Transverse colon (tissue), 4 donors: ENCODE measurements around the gene MEIS3. TPM values are rescaled to one million over a fixed set of nuclear protein-coding genes. Genes with fewer than 3 reads are reported as not detected.

Source experiments
- DNase-seq: peaks from one replicate; pipeline ENCODE4 v3.0.0-alpha.2; 2019
- H3K27ac ChIP-seq, 4 donors: fragments of 200-600 bp; sonication (generic); 2 replicates each; pipeline ENCODE4 v1.5.1; 2016 to 2018; ENCODE audit warnings: inconsistent platforms in 4 of 4
- H3K27me3 ChIP-seq: fragments of 200-600 bp; sonication (generic); 2 replicates; pipeline ENCODE4 v1.5.1; 2017; ENCODE audit warnings: inconsistent platforms
- H3K36me3 ChIP-seq, 4 donors: fragments of 200-600 bp; sonication (generic); 2 replicates each; pipeline ENCODE4 v1.5.1; 2017 to 2019; ENCODE audit warnings: inconsistent platforms in 4 of 4
- H3K4me1 ChIP-seq, 4 donors: fragments of 200-600 bp; sonication (generic); 2 replicates each; pipeline ENCODE4 v1.5.1; 2017 to 2020; ENCODE audit warnings: inconsistent platforms in 4 of 4
- H3K4me3 ChIP-seq, 4 donors: fragments of 200-600 bp; sonication (generic); 1 replicate in 1 of 4; 2 replicates in 3 of 4; pipeline versions ENCODE4 v1.5.1 to v1.6.1; 2017 to 2019; ENCODE audit warnings: inconsistent platforms in 4 of 4
- H3K9me3 ChIP-seq, 2 donors: fragments of 200-600 bp; sonication (generic); 2 replicates each; pipeline ENCODE4 v1.5.1; 2017 to 2019; ENCODE audit warnings: inconsistent platforms in 2 of 2
- CTCF ChIP-seq, 5 experiments: fragments of 200-600 bp in 3 of 5; fragments of 450-650 bp in 2 of 5; sonication (generic) in 3 of 5; IDR thresholded peaks; 1 replicate in 2 of 5; 2 replicates in 3 of 5; pipeline ENCODE4 v1.5.1; 2016 to 2017; ENCODE audit warnings: antibody characterized with exemption in 5 of 5, inconsistent platforms in 3 of 5, mild to moderate bottlenecking in 2 of 5, moderate library complexity in 1 of 5
- EP300 ChIP-seq: sonication (generic); formaldehyde crosslinking; IDR thresholded peaks from one replicate; pipeline ENCODE4 v1.6.1; 2017; ENCODE audit warnings: antibody characterized with exemption, low read depth
- POLR2A ChIP-seq: fragments of 450-650 bp; IDR thresholded peaks from one replicate; pipeline ENCODE4 v1.6.1; 2016; ENCODE audit warnings: antibody characterized with exemption, mild to moderate bottlenecking, moderate library complexity
- POLR2AphosphoS5 ChIP-seq, 3 donors: sonication (generic); formaldehyde crosslinking; IDR thresholded peaks; one replicate each; pipeline ENCODE4 v1.6.1; 2016; ENCODE audit warnings: antibody characterized with exemption in 3 of 3
- WGBS, 2 donors: methylation state at CpG; one replicate each; pipeline ENCODE4 v1.1.5; 2018; ENCODE audit warnings: low coverage in 1 of 2; 5-methylcytosine and 5-hydroxymethylcytosine counted together
- in situ Hi-C, 4 donors: fragments of 200-750 bp; cut with MboI; loops; one replicate each; pipeline versions ENCODE4 v1.15.0 to v1.15.1; 2017; ENCODE audit warnings: low sequenced_read_pairs in 3 of 4, low pct_ligation_motif_present in 1 of 4, low pct_unique_long_range_greater_than_20kb in 1 of 4
- intact Hi-C: fragments of 100-400 bp; cut with DNase I; formaldehyde crosslinking; loops from one replicate; pipeline ENCODE4 v1.15.1; 2023; ENCODE audit warnings: low total_unique reads
- total RNA-seq, 4 donors: library from RNA; depleted of rRNA; stranded (reverse); fragments of >200 nt; gene quantifications; one replicate each; pipeline ENCODE4 v1.1.0, GENCODE V29; 2016

Gene MEIS3
- total RNA-seq, 4 donors from 2014 or later, result 2.3 to 56.5 (median 7.1) TPM; not detected in 1

DNA sequence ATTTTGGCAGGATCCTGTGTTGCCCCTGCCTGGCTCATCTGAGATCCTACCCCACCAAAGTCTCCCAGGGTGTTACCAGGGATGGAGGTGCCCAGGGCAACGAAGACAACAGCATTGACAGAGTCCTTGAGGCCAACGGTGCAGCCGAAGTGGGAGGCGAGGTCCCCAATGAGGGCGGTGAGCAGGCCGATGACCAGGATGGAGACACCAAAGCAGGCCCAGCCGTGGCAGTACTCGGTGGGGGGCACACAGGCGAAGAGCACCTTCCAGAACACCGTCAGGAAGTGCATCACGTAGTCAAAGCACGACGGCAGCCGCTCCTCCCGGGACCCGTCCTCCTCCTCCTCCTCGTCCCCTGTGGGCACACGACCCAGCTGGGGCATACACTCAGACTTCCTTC, 12.8 kb upstream of the MEIS3 start:
- no peaks in the 10 kb centered on the region for H3K36me3 ChIP-seq
- intact Hi-C loops (no loop called here), in situ Hi-C loops (loop anchor here in 2 of 4 donors (10.0 kb wide), 2 partner anchors 83 to 273 kb away; partner anchors contain the start of gene NAPA (in 1 of the 2))
- no peak for DNase-seq
- H3K4me3 ChIP-seq, result no peak overlapping the region
- peaks cover 74% of the 10 kb centered on the region for H3K27me3 ChIP-seq
- 81% methylated on average over 18 of the region's 18 CpGs; no CpG with 5 or more reads in 1 of the 2 donors for WGBS, 2 donors
- H3K27ac ChIP-seq, result no peak overlapping the region
- H3K9me3 ChIP-seq, result no peaks in the 10 kb centered on the region
- H3K4me1 ChIP-seq, result peaks cover 6 to 33% (median 27%) of the 10 kb centered on the region in 4 donors
- TF ChIP-seq POLR2A (no peak), POLR2AphosphoS5 (IDR thresholded peaks at IDR 0.05) (no peak), EP300 (no peak), CTCF (IDR thresholded peaks at IDR 0.05) (no peak)

- Histone ChIP-seq H3K36me3 (no peaks in the 10 kb centered on the region), H3K4me1 (peaks cover 6 to 33% (median 27%) of the 10 kb centered on the region in 4 donors), H3K27me3 (peaks cover 78% of the 10 kb centered on the region), H3K4me3 (peak overlapping the region in 1 of 4 donors; percentile 35), H3K9me3 (no peaks in the 10 kb centered on the region), H3K27ac (no peak overlapping the region)
- TF ChIP-seq POLR2AphosphoS5 (IDR thresholded peaks at IDR 0.05) (no peak), CTCF (IDR thresholded peaks at IDR 0.05) (peak; percentile 2 to 60 (median 34)), EP300 (no peak)
- in situ Hi-C loops, result loop anchor here in 2 of 4 donors (10.0 kb wide), 2 partner anchors 85 to 275 kb away; partner anchors contain the start of gene NAPA (in 1 of the 2)
- DNase-seq, result peak; percentile 64
- intact Hi-C loops, result no loop called here
- WGBS, 2 donors, result 0 to 9% methylated on average over 1 to 50 of the region's 69 CpGs
These were observed 10.9 kb upstream of the MEIS3 start for GRCh38 chr19:47430041-47430802.

DNA sequence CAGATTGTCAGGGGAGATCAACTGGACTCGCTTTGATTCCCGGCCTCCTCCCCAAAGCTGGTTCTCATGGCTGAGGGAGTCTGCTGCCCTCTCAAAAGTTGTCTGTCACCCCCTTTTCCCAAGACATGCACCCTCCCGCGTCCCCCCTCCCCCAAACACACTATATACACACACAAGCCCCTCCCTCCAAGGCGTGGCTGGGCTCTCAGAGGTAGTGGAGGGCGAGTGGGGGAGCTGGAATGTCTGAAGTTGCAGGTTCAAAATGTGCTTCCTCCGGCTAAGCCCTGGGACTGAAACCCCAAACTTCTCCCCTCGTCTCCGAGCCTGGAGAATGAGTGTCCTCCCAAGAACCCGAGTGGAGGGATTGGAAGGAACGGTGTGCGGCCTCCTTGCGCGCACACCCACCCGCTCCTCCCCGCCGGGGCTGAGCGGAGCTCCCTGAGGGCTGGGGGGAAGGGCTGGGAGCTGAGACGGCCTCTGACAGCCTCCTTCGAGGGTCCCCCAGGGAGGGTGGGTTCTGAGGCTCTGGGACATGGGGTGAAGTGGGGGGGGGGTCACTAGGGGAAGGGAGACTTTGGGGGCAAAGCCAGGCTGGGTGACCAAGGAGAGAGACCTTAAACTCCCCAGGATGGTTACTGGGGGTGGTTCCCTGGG, 9.9 kb upstream of the MEIS3 start:
- Histone ChIP-seq H3K4me3 (no peak overlapping the region), H3K36me3 (no peaks in the 10 kb centered on the region), H3K9me3 (no peaks in the 10 kb centered on the region), H3K4me1 (peaks cover 6 to 33% (median 27%) of the 10 kb centered on the region in 4 donors), H3K27me3 (peaks cover 80% of the 10 kb centered on the region), H3K27ac (no peak overlapping the region)
- intact Hi-C loops (no loop called here), in situ Hi-C loops (loop anchor here in 1 of 4 donors (10.0 kb wide), 1 partner anchor 134 kb away; no protein-coding TSS in a partner anchor)
- 38 to 62% methylated on average over 2 to 19 of the region's 20 CpGs for WGBS, 2 donors
- no peak for DNase-seq
- TF ChIP-seq EP300 (no peak), CTCF (IDR thresholded peaks at IDR 0.05) (no peak), POLR2AphosphoS5 (IDR thresholded peaks at IDR 0.05) (no peak), POLR2A (no peak)
